Eye (tissue), 1 donor: ENCODE results near the gene SYT9.
A peak's percentile ranks its signal among the peaks of the same experiment; 100 is the strongest.
"Not testable (repeated sequence)": the region's sequence is repeated elsewhere in the genome, so short reads cannot be mapped to it uniquely, and the experiment has no call there.

ENCODE experiments used
- DNase-seq: peaks from one replicate; pipeline ENCODE4 v3.0.0-alpha.2; 2015

Gene SYT9

DNA sequence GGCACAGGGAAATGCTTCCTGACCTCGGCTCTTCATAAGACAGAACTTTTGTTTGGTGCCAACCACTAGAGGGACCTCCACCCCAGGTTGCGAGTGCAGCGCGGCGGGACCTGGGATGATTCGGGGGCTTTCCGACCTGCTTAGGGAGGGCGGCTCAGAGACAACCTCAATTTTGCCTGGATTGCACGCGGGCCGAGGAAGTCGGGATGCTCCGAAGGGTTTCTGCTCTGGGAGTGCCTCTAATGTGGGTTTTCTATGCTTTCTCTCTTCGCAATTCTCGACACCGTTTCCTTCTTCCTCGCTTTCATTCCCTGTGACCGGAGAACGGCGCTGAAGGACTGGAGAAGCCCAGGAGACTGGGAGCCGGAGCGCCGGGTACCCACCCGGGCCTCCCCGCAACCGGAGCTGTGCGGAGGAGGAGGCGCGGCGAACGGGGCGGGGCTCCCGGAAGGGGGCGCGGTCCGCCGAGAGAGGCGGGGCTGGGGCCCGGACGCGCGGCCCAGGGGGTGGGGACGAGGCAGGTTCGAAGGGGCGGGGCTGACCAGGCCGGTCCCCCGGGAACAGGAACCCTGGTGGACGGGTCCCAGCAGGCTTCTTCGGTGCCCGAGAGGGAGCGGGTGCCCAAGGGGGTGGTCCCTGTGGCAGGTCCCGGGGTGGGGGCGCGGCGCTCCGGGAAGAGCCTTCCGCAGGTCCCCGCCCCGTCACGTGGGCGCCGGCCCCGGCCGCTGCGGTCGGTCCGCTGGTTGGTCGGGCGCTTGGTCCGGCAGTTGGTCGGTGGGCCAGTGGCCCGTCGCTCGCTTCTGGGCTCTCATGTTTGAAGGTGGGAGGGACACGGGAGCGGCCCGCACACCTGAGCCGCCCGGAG is 261.8 kb downstream of the SYT9 start, which contains the start of gene PPFIBP2:
Gene PPFIBP2 (plus strand): TSS at position 766 of the 865 bp plus-strand sequence. CDS start 35,477 bp downstream, outside the sequence.
- DNase-seq, result peak; percentile 92

- no peak for DNase-seq
Measured at GRCh38 chr11:7514099-7514591, 262.4 kb downstream of the SYT9 start.

GRCh38 chr11:7515447-7515886 is 263.8 kb downstream of the SYT9 start:
- DNase-seq, result no peak

- no peak for DNase-seq
Measured at GRCh38 chr11:7516475-7516874, 264.8 kb downstream of the SYT9 start.

- DNase-seq, result not testable (repeated sequence)
Measured at GRCh38 chr11:7517743-7518142, 266.0 kb downstream of the SYT9 start.
